WTC11 (cell line): ENCODE results near the gene RPP30. TPM values are rescaled to one million over a fixed set of nuclear protein-coding genes. Genes with fewer than 3 reads are reported as not detected.
"Not testable (repeated sequence)": the region's sequence is repeated elsewhere in the genome, so short reads cannot be mapped to it uniquely, and the experiment has no call there.

Experiments used
- ATAC-seq: fragments of 200-7000 bp; cut with Tn5 transposase; 2 replicates; pipeline ENCODE4 v1.10.0; 2021; ENCODE audit warnings: mild to moderate bottlenecking, moderate library complexity
- CTCF ChIA-PET: fragments of 300-600 bp; sonication (Branson Sonifier 250); formaldehyde crosslinking; loops from one replicate; lab custom pipeline; 2021; ENCODE audit warnings: antibody characterized with exemption; lab: Charles Lee
- POLR2A ChIA-PET: fragments of 350-600 bp; sonication (Branson Sonifier 250); formaldehyde crosslinking; loops from one replicate; lab custom pipeline; 2021; ENCODE audit warnings: antibody characterized with exemption; lab: Charles Lee
- DNase-seq: peaks from one replicate; pipeline ENCODE4 v3.0.0; 2021; ENCODE audit warnings: low spot score
- H3K27ac Mint-ChIP-seq: 2 replicates; pipeline ENCODE4 v1.8.0; 2021; ENCODE audit warnings: mixed read lengths
- H3K27me3 Mint-ChIP-seq: 2 replicates; pipeline ENCODE4 v1.8.0; 2021; ENCODE audit warnings: low read depth, mild to moderate bottlenecking, moderate library complexity, mixed read lengths
- H3K36me3 Mint-ChIP-seq: 2 replicates; pipeline ENCODE4 v1.8.0; 2021; ENCODE audit warnings: mixed read lengths
- H3K4me1 Mint-ChIP-seq: 2 replicates; pipeline ENCODE4 v1.8.0; 2022; ENCODE audit warnings: mixed read lengths
- H3K4me3 Mint-ChIP-seq: 2 replicates; pipeline ENCODE4 v1.8.0; 2021; ENCODE audit warnings: mild to moderate bottlenecking, moderate library complexity, mixed read lengths
- H3K9me3 Mint-ChIP-seq: 2 replicates; pipeline ENCODE4 v1.8.0; 2021; ENCODE audit warnings: mixed read lengths
- AFF4 ChIP-seq: sonication (generic); formaldehyde crosslinking; IDR thresholded peaks from 2 replicates; pipeline ENCODE4 v1.8.1; 2023; ENCODE audit warnings: mild to moderate bottlenecking, missing genetic modification reagents, borderline replicate concordance
- AR ChIP-seq: fragments of 250-450 bp; sonication (Bioruptor Pico); IDR thresholded peaks from 2 replicates; pipeline ENCODE4 v1.9.0; 2021; ENCODE audit warnings: mild to moderate bottlenecking
- ATF3 ChIP-seq: sonication (generic); formaldehyde crosslinking; conservative IDR thresholded peaks from 2 replicates; pipeline ENCODE4 v1.8.1; 2022; ENCODE audit warnings: mild to moderate bottlenecking, missing genetic modification reagents
- ESRRA ChIP-seq: sonication (generic); formaldehyde crosslinking; IDR thresholded peaks from 2 replicates; pipeline ENCODE4 v1.8.1; 2022; ENCODE audit warnings: mild to moderate bottlenecking, missing genetic modification reagents, borderline replicate concordance
- FOXP1 ChIP-seq: sonication (generic); formaldehyde crosslinking; IDR thresholded peaks from 2 replicates; pipeline ENCODE4 v1.8.0; 2022; ENCODE audit warnings: missing genetic modification reagents, mild to moderate bottlenecking, moderate library complexity, borderline replicate concordance
- FOXP4 ChIP-seq: sonication (generic); formaldehyde crosslinking; IDR thresholded peaks from 2 replicates; pipeline ENCODE4 v1.8.0; 2022; ENCODE audit warnings: mild to moderate bottlenecking, missing genetic modification reagents
- GRHL2 ChIP-seq: fragments of 250-450 bp; sonication (Bioruptor Pico); IDR thresholded peaks from 2 replicates; pipeline ENCODE4 v1.8.0; 2022; ENCODE audit warnings: mild to moderate bottlenecking, moderate library complexity; ENCODE audit not compliant: insufficient replicate concordance, severe bottlenecking
- JAZF1 ChIP-seq: fragments of 250-450 bp; sonication (Bioruptor Pico); IDR thresholded peaks from 2 replicates; pipeline ENCODE4 v1.9.0; 2021; ENCODE audit warnings: moderate library complexity, mild to moderate bottlenecking, inconsistent platforms
- KAT7 ChIP-seq: sonication (generic); formaldehyde crosslinking; IDR thresholded peaks from 2 replicates; pipeline ENCODE4 v1.8.1; 2023; ENCODE audit warnings: missing genetic modification reagents, mild to moderate bottlenecking, borderline replicate concordance
- MAX ChIP-seq: sonication (generic); formaldehyde crosslinking; IDR thresholded peaks from 2 replicates; pipeline ENCODE4 v1.8.0; 2022; ENCODE audit warnings: mild to moderate bottlenecking, missing genetic modification reagents
- MLX ChIP-seq: sonication (generic); formaldehyde crosslinking; IDR thresholded peaks from 2 replicates; pipeline ENCODE4 v1.8.1; 2023; ENCODE audit warnings: mild to moderate bottlenecking, missing genetic modification reagents, moderate library complexity
- NFATC4 ChIP-seq: fragments of 250-450 bp; sonication (Bioruptor Pico); IDR thresholded peaks from 2 replicates; pipeline ENCODE4 v1.9.0; 2021; ENCODE audit warnings: mild to moderate bottlenecking
- NR3C1 ChIP-seq: sonication (generic); formaldehyde crosslinking; conservative IDR thresholded peaks from 2 replicates; pipeline ENCODE4 v1.8.1; 2023; ENCODE audit warnings: low read depth, mild to moderate bottlenecking, missing genetic modification reagents
- ZNF219 ChIP-seq: sonication (generic); formaldehyde crosslinking; IDR thresholded peaks from 2 replicates; pipeline ENCODE4 v1.8.0; 2023; ENCODE audit warnings: missing genetic modification reagents, mild to moderate bottlenecking, borderline replicate concordance
- total RNA-seq: library from RNA; stranded (reverse); gene quantifications from 3 replicates; pipeline ENCODE4 v1.2.3, GENCODE V29; 2021

RPP30 gene
- total RNA-seq, 1 experiment from 2014 or later = 56.4 TPM

- Mint-ChIP-seq H3K27ac (no peak overlapping the region), H3K4me3 (no peak overlapping the region), H3K36me3 (no peaks in the 10 kb centered on the region), H3K27me3 (peaks cover 96% of the 10 kb centered on the region), H3K4me1 (peaks cover 3% of the 10 kb centered on the region; the same call in 1 of the 2 replicates), H3K9me3 (no peaks in the 10 kb centered on the region)
- ChIA-PET CTCF (no interaction called here), POLR2A (no interaction called here)
- ATAC-seq (peak; percentile 43; the same call in 1 of the 2 replicates), DNase-seq (no peak)
- TF ChIP-seq FOXP4 (CRISPR knock-in tag) (no peak), FOXP1 (CRISPR knock-in tag) (no peak), MAX (no peak), MLX (CRISPR knock-in tag) (no peak), NR3C1 (CRISPR knock-in tag) (no peak), ZNF219 (CRISPR knock-in tag) (no peak), JAZF1 (no peak), AR (no peak), GRHL2 (CRISPR knock-in tag) (no peak), KAT7 (CRISPR knock-in tag) (no peak), NFATC4 (CRISPR knock-in tag) (no peak), AFF4 (CRISPR knock-in tag) (no peak), ESRRA (CRISPR knock-in tag) (no peak), ATF3 (CRISPR knock-in tag) (no peak)
These were observed 67.9 kb downstream of the RPP30 start for GRCh38 chr10:90939648-90940047.

GRCh38 chr10:90942980-90943379, 71.2 kb downstream of the RPP30 start:
- H3K4me1 Mint-ChIP-seq, CTCF ChIA-PET, ATAC-seq, DNase-seq, POLR2A ChIA-PET, H3K9me3 Mint-ChIP-seq, H3K36me3 Mint-ChIP-seq, H3K4me3 Mint-ChIP-seq, H3K27ac Mint-ChIP-seq: not testable (repeated sequence)
- peaks cover 93% of the 10 kb centered on the region for H3K27me3 Mint-ChIP-seq
